NCI-H2196 treated with DMSO at 0.1 percent for 48 hours (cell line): ENCODE data around the gene IL13RA2.

Source experiments
- DNase-seq: peaks from one replicate; lab custom pipeline; 2025; ENCODE audit not compliant: unreplicated experiment; lab: John Stamatoyannopoulos, UW

Gene IL13RA2

DNA sequence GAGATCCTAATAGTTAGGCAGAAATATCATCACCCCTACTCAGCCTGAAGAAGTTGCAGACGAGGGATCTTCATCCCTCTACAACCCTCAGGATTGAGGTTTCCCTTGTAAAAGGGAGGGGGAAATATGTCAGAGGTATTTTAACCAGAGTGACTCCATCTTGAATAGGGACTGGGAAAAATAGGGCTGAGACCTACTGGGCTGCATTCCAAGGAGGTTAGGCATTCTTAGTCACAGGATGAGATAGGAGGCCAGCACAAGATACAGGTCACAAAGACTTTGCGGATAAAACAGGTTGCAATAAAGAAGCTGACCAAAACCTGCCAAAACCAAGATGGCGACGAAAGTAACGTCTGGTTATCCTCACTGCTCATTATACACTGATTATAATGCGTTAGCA lies 17.5 kb downstream of the IL13RA2 start:
- no peak for DNase-seq

DNA sequence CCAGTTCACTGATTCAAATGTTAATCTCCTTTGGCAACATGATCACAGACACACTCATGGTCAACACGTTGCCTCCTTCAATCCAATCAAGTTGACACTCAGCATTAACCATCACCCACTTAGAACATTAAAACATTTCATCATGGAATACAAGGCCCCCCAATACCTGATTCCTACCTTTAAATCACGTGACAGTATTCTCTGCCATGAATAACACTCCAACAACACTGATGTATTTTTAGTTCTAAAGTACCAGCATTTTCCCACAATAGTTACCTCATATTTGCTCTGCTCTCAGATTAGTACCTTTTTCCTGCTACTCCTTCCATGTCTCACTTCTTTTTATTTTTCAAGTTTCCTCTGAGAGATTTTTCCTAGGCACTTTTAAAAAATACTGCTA lies 19.6 kb downstream of the IL13RA2 start:
- no peak for DNase-seq

DNA sequence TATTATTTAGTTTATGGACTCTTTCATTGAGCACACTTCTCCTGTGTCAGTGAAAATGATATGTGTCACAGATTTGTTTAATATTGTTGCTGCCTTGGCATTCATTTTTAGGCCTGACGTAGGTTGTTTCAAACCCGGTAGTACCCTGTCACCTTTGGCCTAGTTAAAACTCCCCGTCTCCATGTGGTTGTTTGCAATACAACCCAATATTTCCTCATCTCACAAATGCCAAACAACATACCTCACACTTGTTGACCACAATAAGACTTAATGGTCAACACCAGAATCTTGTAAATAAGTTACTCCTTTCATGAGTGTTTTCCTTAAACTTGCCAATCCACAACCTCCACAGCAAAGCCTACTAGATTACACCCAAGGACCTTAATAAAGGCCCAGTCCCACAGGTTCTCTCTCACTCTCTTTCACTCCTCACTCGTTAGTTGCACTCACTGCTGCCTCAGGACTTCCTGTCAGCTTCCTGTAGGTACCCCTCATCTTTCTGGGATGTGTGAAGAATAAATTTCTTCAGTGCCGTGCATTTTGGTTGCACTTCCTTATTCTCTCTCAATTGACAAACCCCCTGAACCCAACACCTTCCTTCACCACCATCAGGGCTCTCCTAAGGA lies 31.3 kb downstream of the IL13RA2 start:
- no peak for DNase-seq

DNA sequence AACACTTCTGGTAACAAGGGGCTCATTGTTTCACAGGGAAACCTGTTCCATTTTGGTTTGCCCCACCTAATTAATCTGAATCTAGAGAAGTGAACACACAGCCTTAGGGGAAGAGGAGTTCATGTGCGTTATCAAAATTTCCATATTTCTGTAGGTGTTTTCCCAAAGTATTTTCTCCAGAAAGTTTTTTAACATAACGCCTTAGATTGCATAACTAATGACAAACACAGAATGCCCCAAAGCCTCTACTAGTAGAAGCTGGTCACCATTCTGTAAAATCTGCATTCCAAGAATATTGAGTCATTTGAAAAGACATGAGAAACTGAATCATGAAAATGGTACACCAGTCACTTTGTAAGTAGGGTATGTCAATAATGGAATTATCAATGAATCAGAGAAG lies 41.1 kb downstream of the IL13RA2 start:
- no peak for DNase-seq

- no peak for DNase-seq
These were observed 44.4 kb downstream of the IL13RA2 start for GRCh38 chrX:114973013-114973412.

- no peak for DNase-seq
These were observed 46.6 kb downstream of the IL13RA2 start for GRCh38 chrX:114970806-114971205.

DNA sequence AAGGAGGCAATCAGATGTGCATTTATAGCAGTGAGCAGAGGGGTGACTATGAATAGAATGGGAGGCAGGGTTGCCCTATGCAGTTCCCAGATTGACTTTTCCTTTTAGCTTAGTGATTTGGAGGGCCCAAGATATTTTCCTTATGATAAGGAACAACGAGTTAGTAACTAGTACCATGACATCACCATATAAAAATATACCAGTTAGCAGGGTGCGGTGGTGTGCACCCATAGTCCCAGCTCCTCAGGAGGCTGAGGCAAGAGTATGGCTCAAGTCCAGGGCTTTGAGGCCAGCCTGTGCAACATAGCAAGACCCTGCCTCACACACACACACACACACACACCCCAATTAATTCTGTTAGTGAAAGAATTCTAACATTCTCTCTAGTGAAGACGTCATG lies 53.0 kb downstream of the IL13RA2 start:
- DNase-seq = no peak

- no peak for DNase-seq
These were observed 55.2 kb downstream of the IL13RA2 start for GRCh38 chrX:114962209-114962608.

DNA sequence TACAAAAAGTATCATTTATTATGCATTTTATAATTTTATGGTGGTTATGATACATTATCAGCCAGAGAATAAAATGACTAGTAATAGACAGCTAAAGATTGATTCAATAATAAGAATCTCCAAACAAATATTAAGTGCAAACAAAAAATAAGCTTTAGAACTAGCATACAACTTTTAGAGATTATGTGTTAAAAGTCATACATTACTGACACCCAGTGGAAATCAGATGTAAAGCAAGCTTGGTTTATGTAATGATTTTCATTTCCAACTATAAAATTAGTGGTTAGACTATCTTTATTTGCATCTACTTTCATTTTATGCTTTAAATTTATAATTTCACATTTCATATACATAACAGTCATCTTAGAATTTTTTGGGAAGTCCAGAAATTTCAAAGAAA lies 57.7 kb downstream of the IL13RA2 start:
- no peak for DNase-seq
